Measurements from ENCODE around the gene SLC39A7.

The SLC39A7 gene

DNA sequence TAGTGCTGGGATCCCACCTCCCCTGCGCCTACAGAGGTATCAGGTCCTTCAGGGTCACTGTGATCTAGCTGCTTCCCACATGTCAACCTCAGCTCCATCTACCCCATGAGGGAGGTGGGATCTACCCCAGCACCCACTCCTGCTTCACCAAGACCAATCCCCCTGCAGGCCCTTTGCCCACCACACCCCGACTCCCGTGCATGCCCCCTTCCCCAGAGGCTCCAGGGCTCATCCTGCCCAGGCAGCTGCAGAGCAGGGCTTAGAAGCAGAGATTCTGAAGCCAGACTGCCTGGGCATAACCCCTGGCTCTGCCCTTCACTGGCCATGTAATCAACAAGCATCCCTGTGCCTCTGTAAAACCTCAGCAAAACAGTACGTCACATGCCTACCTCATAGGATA, 25.9 kb upstream of the SLC39A7 start:
- no peak for DNase-seq (ENCODE audit: low read depth)
- TF ChIP-seq, protein P1, sequence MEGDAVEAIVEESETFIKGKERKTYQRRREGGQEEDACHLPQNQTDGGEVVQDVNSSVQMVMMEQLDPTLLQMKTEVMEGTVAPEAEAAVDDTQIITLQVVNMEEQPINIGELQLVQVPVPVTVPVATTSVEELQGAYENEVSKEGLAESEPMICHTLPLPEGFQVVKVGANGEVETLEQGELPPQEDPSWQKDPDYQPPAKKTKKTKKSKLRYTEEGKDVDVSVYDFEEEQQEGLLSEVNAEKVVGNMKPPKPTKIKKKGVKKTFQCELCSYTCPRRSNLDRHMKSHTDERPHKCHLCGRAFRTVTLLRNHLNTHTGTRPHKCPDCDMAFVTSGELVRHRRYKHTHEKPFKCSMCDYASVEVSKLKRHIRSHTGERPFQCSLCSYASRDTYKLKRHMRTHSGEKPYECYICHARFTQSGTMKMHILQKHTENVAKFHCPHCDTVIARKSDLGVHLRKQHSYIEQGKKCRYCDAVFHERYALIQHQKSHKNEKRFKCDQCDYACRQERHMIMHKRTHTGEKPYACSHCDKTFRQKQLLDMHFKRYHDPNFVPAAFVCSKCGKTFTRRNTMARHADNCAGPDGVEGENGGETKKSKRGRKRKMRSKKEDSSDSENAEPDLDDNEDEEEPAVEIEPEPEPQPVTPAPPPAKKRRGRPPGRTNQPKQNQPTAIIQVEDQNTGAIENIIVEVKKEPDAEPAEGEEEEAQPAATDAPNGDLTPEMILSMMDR (IDR thresholded peaks at IDR 0.05; ENCODE audit: insufficient read depth, low read depth, low read length, missing control alignments), result no peak
- H3K4me3 ChIP-seq (ENCODE audit: low read length), result no peak overlapping the region

DNA sequence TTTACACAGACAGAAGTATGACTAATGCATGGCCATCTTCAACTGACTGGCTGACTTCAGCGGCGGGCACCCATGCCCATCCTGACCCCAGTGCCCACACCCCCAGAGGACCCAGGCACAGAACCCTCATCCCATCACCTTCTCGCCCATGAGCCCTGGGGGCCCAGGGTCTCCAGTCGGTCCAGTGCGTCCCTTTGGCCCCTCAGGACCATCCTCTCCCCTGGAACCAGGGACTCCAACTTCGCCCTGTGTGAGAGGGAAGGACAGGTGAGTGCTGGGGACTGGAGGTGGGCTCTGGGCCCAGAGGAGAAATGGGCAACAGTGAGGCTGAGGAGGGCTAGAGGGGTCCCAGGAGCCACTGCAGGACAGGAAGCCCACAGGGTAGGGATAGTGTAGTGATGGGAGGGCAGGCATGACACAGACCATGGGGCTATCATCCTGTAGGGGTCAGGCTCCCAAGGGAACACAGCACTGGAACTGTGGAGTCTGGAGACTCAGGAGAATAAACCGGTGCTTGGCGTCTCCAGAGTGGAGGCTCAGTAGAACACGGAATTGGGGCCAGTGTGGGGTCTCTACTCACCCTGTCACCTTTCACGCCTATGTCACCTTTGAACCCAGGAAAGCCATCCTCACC, 25.1 kb upstream of the SLC39A7 start:
- TF ChIP-seq, protein P1 (IDR thresholded peaks at IDR 0.05; ENCODE audit: insufficient read depth, low read depth, low read length, missing control alignments), result no peak
- DNase-seq (ENCODE audit: low read depth), result no peak
- H3K4me3 ChIP-seq (ENCODE audit: low read length), result no peak overlapping the region

DNA sequence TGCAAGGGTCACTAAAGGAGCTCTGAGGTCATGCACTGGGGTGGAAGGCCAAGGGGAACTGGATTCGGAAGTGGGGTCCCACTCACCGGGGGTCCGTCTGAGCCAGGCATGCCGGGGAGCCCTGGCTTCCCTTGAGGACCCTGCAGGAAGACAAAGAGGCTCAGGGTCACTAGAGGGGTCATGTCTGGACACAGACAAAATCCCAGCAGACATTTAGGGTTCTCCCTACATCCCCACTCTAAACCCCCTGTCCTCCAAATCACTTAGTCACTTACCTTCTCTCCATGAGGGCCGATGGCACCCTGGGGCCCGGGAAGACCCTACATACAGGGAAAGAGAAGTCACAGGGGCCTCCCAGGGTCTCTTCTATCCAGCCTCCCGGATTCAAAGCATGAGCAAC, 23.8 kb upstream of the SLC39A7 start:
- no peak for DNase-seq (ENCODE audit: low read depth)
- no peak overlapping the region for H3K4me3 ChIP-seq (ENCODE audit: low read length)
- TF ChIP-seq, protein P1 (IDR thresholded peaks at IDR 0.05; ENCODE audit: insufficient read depth, low read depth, low read length, missing control alignments), result no peak

DNA sequence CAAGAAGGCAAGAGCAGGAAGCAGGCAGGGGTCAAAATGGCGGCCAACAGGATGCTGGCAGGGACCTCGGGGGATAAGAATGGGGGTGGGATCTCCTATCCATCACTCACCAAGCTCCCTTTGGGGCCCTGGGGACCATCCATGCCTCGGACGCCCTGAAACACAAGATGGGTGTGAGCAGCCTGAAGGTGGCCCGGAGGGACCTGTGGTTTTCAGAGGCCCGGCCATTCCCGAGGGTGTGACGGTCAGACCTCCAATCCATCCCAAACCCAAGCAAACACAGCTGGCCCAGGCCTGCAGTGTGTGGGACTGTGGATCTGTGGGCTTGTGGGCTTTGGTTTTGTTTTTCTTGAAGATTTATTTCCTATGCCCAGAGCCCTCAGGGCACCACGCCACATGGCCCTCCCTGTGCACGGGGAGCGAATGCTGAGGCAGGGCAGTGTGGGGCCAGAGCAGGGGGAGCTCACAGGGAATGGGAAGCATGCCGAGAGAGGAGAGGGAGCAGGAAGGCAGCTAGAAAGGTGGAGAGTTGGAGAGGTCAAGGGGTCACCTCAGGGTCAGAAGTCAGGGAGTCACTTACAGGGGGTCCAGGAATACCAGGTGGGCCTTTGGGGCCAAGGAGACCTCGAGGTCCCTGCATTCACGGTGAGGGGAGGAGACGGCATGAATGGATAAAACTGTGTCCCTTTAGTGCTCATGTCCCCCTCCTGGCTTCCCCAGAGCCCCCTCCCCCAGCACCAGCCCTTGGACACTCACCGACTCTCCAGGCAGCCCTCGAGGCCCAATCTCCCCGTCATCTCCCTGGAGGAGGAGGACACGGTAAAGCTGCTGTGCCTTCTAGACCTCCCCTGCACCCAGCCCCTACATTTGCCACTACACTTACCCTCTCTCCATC, 22.9 kb upstream of the SLC39A7 start:
- DNase-seq (ENCODE audit: low read depth), result no peak
- TF ChIP-seq, protein P1 (IDR thresholded peaks at IDR 0.05; ENCODE audit: insufficient read depth, low read depth, low read length, missing control alignments), result no peak
- no peak overlapping the region for H3K4me3 ChIP-seq (ENCODE audit: low read length)

DNA sequence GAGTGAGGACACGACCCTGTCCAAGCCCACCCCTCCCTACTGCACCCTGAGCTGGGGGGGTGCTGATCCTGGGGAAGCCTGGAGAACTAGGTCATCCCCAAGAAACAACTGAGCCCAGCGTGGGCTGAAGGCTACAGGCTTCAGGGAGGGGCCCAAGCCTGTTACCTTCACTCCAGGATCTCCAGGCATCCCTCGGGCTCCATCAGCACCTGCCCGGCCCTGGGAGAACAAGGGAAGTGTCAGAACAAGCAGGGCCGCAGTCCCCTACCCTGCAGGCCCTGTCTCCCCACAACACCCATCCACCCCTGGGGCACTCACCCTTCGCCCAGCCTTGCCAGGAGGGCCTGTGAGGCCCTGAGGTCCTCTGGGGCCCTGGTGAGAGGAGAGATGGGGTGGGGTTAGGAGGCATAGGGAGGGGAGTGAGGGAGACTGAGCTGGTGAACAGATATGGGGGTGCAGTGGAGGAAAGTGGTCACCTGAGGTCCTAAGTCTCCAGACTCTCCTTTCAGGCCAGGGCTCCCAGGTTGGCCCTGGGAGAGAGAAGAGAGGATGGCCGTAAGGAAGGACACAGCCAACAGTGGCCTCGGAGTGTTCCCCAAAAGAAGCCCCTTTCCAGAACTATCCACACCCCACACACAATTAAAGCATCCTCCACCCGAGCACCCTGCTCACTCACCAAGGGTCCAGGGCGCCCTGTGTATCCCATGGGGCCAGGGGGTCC, 21.8 kb upstream of the SLC39A7 start:
- no peak for DNase-seq (ENCODE audit: low read depth)
- no peak overlapping the region for H3K4me3 ChIP-seq (ENCODE audit: low read length)
- TF ChIP-seq, protein P1 (IDR thresholded peaks at IDR 0.05; ENCODE audit: insufficient read depth, low read depth, low read length, missing control alignments), result no peak

DNA sequence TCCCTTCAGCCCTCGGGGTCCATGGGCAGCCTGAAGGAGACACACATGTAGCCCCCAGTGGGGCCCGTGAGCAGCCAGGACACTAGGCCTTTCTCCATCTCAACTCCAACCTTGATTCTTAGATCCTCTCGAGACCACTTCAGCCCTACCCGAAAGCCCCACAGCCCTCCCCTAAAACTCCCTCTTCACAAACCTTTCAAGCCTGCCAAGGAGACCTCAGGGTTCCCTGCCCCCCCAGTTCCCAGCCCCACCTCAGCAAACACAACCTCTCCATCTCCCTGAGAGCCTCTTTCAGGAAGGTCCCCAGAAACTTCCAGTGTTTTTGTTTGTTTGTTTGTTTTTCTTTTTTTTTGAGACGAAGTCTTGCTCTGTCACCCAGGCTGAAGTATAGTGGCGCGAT, 19.5 kb upstream of the SLC39A7 start:
- no peak for DNase-seq (ENCODE audit: low read depth)
- TF ChIP-seq, protein P1 (IDR thresholded peaks at IDR 0.05; ENCODE audit: insufficient read depth, low read depth, low read length, missing control alignments), result no peak
- no peak overlapping the region for H3K4me3 ChIP-seq (ENCODE audit: low read length)

All from epithelial cell of esophagus (primary cell).